HEK293T (cell line): ENCODE measurements around the gene KRTAP19-5.

Source experiments
- BHLHE40 ChIP-seq: fragments of 450-650 bp; IDR thresholded peaks from 2 replicates; pipeline ENCODE4 v1.6.1; 2016; ENCODE audit warnings: mild to moderate bottlenecking, moderate library complexity, borderline replicate concordance
- FOXM1 ChIP-seq: fragments of 450-650 bp; IDR thresholded peaks from 2 replicates; pipeline ENCODE4 v1.6.1; 2017; ENCODE audit warnings: mild to moderate bottlenecking, borderline replicate concordance
- SUZ12 ChIP-seq: fragments of 450-650 bp; IDR thresholded peaks from 2 replicates; pipeline ENCODE4 v1.6.1; 2016; ENCODE audit warnings: mild to moderate bottlenecking

DNA sequence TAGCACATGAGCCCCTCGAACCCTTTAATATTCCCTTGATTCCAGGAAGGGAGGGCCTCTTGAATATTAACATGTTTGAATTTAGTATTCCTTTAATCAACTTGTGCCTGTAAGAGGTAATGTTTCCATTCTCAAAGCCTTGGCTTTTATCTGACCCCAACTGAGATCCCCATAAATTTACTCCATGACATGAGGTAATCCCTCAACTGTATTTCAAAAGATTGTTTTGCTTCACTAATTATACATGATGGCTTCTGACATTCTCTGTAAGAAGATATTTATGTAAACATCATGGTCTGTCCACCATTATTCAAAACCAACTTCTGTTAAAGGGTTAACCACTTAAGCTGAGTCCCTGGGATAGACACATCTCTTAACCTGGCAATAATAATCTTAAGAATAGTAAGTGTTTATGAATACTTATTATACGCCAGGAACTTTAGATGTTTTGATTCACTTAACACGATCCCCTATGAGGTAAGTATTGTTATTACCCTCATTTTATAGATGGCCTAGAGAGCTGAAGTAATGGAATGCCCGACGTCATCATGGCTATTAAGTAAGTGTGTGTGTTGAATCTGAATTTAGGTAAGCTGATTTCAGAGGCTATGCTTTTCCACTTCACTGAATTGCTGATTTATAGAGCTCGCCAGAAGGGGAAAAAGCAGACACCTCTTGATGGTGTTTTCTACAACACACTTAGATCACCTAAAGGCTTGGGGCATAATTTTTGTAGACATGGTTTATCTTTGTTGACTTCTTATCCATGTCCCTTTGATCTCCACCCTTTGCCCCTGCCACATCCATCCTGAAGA lies 32.8 kb downstream of the KRTAP19-5 start:
- TF ChIP-seq SUZ12 (no peak), BHLHE40 (no peak), FOXM1 (no peak)
